Measurements from ENCODE around the gene ADCY4. TPM values are rescaled to one million over a fixed set of nuclear protein-coding genes. Genes with fewer than 3 reads are reported as not detected.

ADCY4 gene
- total and polyA plus RNA-seq, 2 of the 8 experiments (the other 6 are each of a cell fraction or from before 2014, with no cell fraction given), result 0.27 to 0.35 TPM

GRCh38 chr14:24273422-24273998 lies 61.4 kb downstream of the ADCY4 start:
- FAIRE-seq (no peak), DNase-seq (ENCODE audit: low read depth in 1 of 2, low spot score in 2 of 2) (no peak)
- Histone ChIP-seq H2AFZ (ENCODE audit: low read length) (no peak overlapping the region), H4K8ac (ENCODE audit: extremely low read depth, insufficient read depth, low read length) (no peak overlapping the region), H3K4me1 (replicated peaks in 1 of 4; ENCODE audit: control insufficient read depth in 3 of 4, insufficient read depth in 4 of 4, low read length in 3 of 4) (peaks cover 0 to 4% (median 2%) of the 10 kb centered on the region in 4 experiments; a peak in 3 of 7 replicates), H2AK5ac (ENCODE audit: low read depth, low read length) (no peak overlapping the region), H2BK5ac (ENCODE audit: low read depth, low read length) (no peak overlapping the region), H3K23me2 (ENCODE audit: low read depth, low read length) (peaks cover 4% of the 10 kb centered on the region), H3K18ac (ENCODE audit: extremely low read depth, low read length) (no peak overlapping the region), H3K56ac (replicated peaks; ENCODE audit: insufficient read length, low read depth, low read length) (no peak overlapping the region), H3K9ac (replicated peaks in 1 of 4; ENCODE audit: extremely low read depth in 1 of 4, low read depth in 3 of 4, low read length in 3 of 4) (no peak overlapping the region; a peak in 1 of 7 replicates), H3K79me1 (ENCODE audit: low read depth, low read length) (no peaks in the 10 kb centered on the region), H3K9me3 (ENCODE audit: insufficient read depth in 2 of 2, low read depth in 1 of 2, low read length in 1 of 2) (no peaks in the 10 kb centered on the region), H2BK120ac (replicated peaks; ENCODE audit: low read depth, low read length) (no peak overlapping the region), H2BK15ac (ENCODE audit: low read length) (no peak overlapping the region), H2BK12ac (ENCODE audit: low read depth, low read length) (no peak overlapping the region), H4K5ac (ENCODE audit: insufficient read length, low read depth, low read length) (no peak overlapping the region), H3K23ac (ENCODE audit: insufficient read length) (no peak overlapping the region), H3K4me2 (ENCODE audit: insufficient read depth in 1 of 2, low read depth in 2 of 2, low read length in 2 of 2) (no peak overlapping the region), H3K36me3 (ENCODE audit: control insufficient read depth in 2 of 4, insufficient read depth in 4 of 4, low read length in 3 of 4) (no peaks in the 10 kb centered on the region; a peak in 1 of 8 replicates), H3K14ac (ENCODE audit: insufficient read length) (no peak overlapping the region), H4K20me1 (replicated peaks in 1 of 2; ENCODE audit: control insufficient read depth in 1 of 2, insufficient read depth in 2 of 2, low read length in 2 of 2) (no peaks in the 10 kb centered on the region), H3K79me2 (ENCODE audit: control insufficient read depth in 1 of 2, insufficient read depth in 2 of 2, low read length in 2 of 2) (no peaks in the 10 kb centered on the region), H3K27me3 (replicated peaks in 1 of 4; ENCODE audit: control insufficient read depth in 3 of 4, extremely low read depth in 1 of 4, insufficient read depth in 3 of 4, low read length in 3 of 4) (no peaks in the 10 kb centered on the region; a peak in 1 of 7 replicates), H4K91ac (replicated peaks; ENCODE audit: insufficient read length, low read length) (no peak overlapping the region), H3K4me3 (ENCODE audit: extremely low read depth in 1 of 4, insufficient read depth in 2 of 4, low read depth in 3 of 4, low read length in 4 of 4) (no peak overlapping the region), H2BK20ac (ENCODE audit: low read length) (no peak overlapping the region), H3K27ac (ENCODE audit: low read depth, low read length) (no peak overlapping the region), H3K4ac (replicated peaks; ENCODE audit: insufficient read length, low read depth, low read length) (no peak overlapping the region)
- ChIA-PET POLR2A (ENCODE audit: partially characterized antibody) (interaction anchor here (0.7 to 2.6 kb wide), 7 partner anchors 19 to 99 kb away, joined by 3 to 7 read pairs (median 3); partner anchors contain the start of genes DHRS1 and NOP9), CTCF (ENCODE audit: partially characterized antibody) (interaction anchor here (0.8 to 8.6 kb wide), 12 partner anchors 9 to 38 kb away, joined by 3 to 94 read pairs (median 4); partner anchors contain the start of genes DHRS1 and NOP9)
- 90% methylated on average over 3 of the region's 3 CpGs; no CpG with 5 or more reads in 1 of the 2 experiments for WGBS, 2 experiments (ENCODE audit: extremely low coverage in 1 of 2, insufficient coverage in 1 of 2, insufficient read length in 1 of 2, insufficient replicate concordance in 2 of 2, low coverage in 1 of 2, low lambda C conversion rate in 2 of 2, missing lambda C conversion rate in 1 of 2)
- TF ChIP-seq POLR2A (IDR thresholded peaks at IDR 0.05; ENCODE audit: control extremely low read depth in 1 of 2, low read depth in 2 of 2, low read length in 2 of 2), result no peak
- no peak for TF ChIP-seq CTBP2 (IDR thresholded peaks at IDR 0.05; ENCODE audit: borderline replicate concordance, insufficient read depth, insufficient read length, low read length)
